Prostate gland (tissue), 2 donors: ENCODE results near the gene MYO1G. TPM values are rescaled to one million over a fixed set of nuclear protein-coding genes. Genes with fewer than 3 reads are reported as not detected.

ENCODE experiments used
- DNase-seq: peaks from one replicate; pipeline ENCODE4 v3.0.0-alpha.2; 2019; ENCODE audit warnings: low spot score
- H3K27ac ChIP-seq, 2 donors: fragments of 200-600 bp; sonication (generic); 2 replicates each; pipeline ENCODE4 v1.5.1; 2017 to 2019
- H3K27me3 ChIP-seq: fragments of 200-600 bp; sonication (generic); replicated peaks from 2 replicates; pipeline ENCODE4 v1.5.1; 2019; ENCODE audit not compliant: insufficient read depth
- H3K36me3 ChIP-seq, 2 donors: fragments of 200-600 bp; sonication (generic); 1 replicate in 1 of 2; 2 replicates in 1 of 2; pipeline versions ENCODE4 v1.5.1 to v1.8.1; 2017 to 2019
- H3K4me1 ChIP-seq: fragments of 200-600 bp; sonication (generic); replicated peaks from 2 replicates; pipeline ENCODE4 v1.5.1; 2019
- H3K4me3 ChIP-seq, 2 donors: fragments of 200-600 bp; sonication (generic); 2 replicates each; pipeline ENCODE4 v1.5.1; 2017 to 2019
- H3K9me3 ChIP-seq: fragments of 200-600 bp; sonication (generic); 2 replicates; pipeline ENCODE4 v1.5.1; 2017
- POLR2A ChIP-seq: fragments of 450-650 bp; IDR thresholded peaks from one replicate; pipeline ENCODE4 v1.6.1; 2016; ENCODE audit warnings: antibody characterized with exemption, mild to moderate bottlenecking
- POLR2AphosphoS5 ChIP-seq: sonication (generic); formaldehyde crosslinking; IDR thresholded peaks from one replicate; pipeline ENCODE4 v1.6.1; 2017; ENCODE audit warnings: antibody characterized with exemption
- WGBS: methylation state at CpG from one replicate; pipeline ENCODE4 v1.1.5; 2018; 5-methylcytosine and 5-hydroxymethylcytosine counted together
- intact Hi-C: fragments of 100-400 bp; cut with DNase I; formaldehyde crosslinking; loops from one replicate; pipeline ENCODE4 v1.14.2; 2022
- total RNA-seq, 2 donors: library from RNA; depleted of rRNA; stranded (reverse); fragments of >200 nt; gene quantifications; one replicate each; pipeline ENCODE4 v1.1.0, GENCODE V29; 2016
- TF ChIP-seq, protein P1 (sequence below), 4 experiments: fragments of 200-600 bp in 2 of 4; fragments of 450-650 bp in 2 of 4; sonication (generic) in 2 of 4; IDR thresholded peaks; 1 replicate in 3 of 4; 2 replicates in 1 of 4; pipeline ENCODE4 v1.5.1; 2016 to 2019; ENCODE audit warnings: antibody characterized with exemption in 4 of 4, mild to moderate bottlenecking in 2 of 4, moderate library complexity in 2 of 4

Gene MYO1G
- total RNA-seq, 2 donors from 2014 or later = 1.9 to 2.7 TPM

DNA sequence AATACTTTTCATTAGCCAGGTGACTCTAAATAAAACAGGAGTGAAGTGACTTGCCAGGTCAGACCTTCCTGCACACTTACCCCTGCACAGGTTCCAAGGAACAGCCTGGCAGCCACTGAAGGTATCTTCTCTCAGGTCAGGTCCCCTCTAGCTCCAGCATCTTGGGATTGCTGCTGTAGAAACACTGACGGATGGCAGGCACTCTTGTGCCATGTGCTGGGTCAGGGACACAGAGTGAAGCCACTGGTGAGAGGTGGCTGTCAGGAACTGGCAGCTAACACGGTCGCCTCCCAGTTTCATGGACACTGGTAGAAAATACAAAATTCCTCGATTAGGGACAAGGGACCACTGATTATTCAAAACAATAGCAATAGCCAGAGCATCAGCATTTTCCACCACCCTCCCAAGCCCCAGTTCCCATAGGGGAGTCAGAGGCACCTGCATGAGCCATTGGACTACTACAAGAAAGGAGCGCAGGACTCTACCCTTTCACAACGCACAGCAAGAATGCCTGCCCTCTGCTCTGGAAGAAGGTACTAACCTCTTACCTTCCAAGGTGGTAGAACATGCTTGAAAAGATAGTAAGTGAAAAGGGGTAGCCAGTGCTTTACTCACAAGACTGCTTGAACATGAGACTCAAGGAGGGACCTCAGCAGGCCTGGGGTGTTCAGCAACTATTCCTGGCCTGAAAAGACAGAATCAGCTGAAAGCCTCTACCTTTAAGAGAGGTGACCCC, 5.1 kb upstream of the MYO1G start:
- intact Hi-C loops = loop anchor here (5.0 to 10.0 kb wide), 2 partner anchors 128 to 379 kb away; partner anchors contain the start of genes OGDH and TBRG4
- H3K9me3 ChIP-seq = no peaks in the 10 kb centered on the region
- no peak for DNase-seq
- peaks cover 4% of the 10 kb centered on the region for H3K4me1 ChIP-seq
- no peaks in the 10 kb centered on the region for H3K27me3 ChIP-seq
- no peak for TF ChIP-seq POLR2A
- TF ChIP-seq, protein P1, sequence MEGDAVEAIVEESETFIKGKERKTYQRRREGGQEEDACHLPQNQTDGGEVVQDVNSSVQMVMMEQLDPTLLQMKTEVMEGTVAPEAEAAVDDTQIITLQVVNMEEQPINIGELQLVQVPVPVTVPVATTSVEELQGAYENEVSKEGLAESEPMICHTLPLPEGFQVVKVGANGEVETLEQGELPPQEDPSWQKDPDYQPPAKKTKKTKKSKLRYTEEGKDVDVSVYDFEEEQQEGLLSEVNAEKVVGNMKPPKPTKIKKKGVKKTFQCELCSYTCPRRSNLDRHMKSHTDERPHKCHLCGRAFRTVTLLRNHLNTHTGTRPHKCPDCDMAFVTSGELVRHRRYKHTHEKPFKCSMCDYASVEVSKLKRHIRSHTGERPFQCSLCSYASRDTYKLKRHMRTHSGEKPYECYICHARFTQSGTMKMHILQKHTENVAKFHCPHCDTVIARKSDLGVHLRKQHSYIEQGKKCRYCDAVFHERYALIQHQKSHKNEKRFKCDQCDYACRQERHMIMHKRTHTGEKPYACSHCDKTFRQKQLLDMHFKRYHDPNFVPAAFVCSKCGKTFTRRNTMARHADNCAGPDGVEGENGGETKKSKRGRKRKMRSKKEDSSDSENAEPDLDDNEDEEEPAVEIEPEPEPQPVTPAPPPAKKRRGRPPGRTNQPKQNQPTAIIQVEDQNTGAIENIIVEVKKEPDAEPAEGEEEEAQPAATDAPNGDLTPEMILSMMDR (IDR thresholded peaks at IDR 0.05) = no peak
- no peak for TF ChIP-seq POLR2AphosphoS5
- no peak overlapping the region for H3K4me3 ChIP-seq
- WGBS = 89% methylated on average over 6 of the region's 6 CpGs
- H3K27ac ChIP-seq = no peak overlapping the region
- H3K36me3 ChIP-seq = peaks cover 9 to 12% of the 10 kb centered on the region in 2 donors

DNA sequence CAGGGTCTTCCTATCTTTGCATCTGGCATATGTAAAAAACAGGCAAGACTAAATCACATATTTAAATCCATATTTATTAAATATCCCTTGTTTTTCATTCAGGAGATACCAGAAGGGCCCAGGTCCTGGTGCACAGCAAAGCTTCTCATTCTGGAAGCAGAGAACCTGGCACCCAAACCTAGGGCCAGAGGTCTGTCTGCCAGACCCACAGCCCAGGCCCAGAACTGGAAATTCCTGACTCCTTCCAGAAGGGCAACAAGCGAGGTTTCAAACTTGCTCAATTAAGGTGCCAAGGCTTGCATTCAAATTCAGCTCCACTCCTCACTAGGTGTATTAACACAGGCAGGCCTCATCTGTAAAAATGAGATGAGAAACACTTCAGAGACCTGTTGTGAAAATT, 4.2 kb upstream of the MYO1G start:
- no peaks in the 10 kb centered on the region for H3K27me3 ChIP-seq
- intact Hi-C loops = loop anchor here (5.0 to 10.0 kb wide), 2 partner anchors 129 to 378 kb away; partner anchors contain the start of genes OGDH and TBRG4
- DNase-seq = no peak
- no peaks in the 10 kb centered on the region for H3K9me3 ChIP-seq
- WGBS = 96% methylated on average over 1 of the region's 1 CpG
- no peak overlapping the region for H3K27ac ChIP-seq
- H3K4me1 ChIP-seq = peaks cover 4% of the 10 kb centered on the region
- peaks cover 9 to 12% of the 10 kb centered on the region in 2 donors for H3K36me3 ChIP-seq
- H3K4me3 ChIP-seq = no peak overlapping the region
- no peak for TF ChIP-seq POLR2A
- no peak for TF ChIP-seq POLR2AphosphoS5
- TF ChIP-seq, protein P1 (IDR thresholded peaks at IDR 0.05) = no peak

DNA sequence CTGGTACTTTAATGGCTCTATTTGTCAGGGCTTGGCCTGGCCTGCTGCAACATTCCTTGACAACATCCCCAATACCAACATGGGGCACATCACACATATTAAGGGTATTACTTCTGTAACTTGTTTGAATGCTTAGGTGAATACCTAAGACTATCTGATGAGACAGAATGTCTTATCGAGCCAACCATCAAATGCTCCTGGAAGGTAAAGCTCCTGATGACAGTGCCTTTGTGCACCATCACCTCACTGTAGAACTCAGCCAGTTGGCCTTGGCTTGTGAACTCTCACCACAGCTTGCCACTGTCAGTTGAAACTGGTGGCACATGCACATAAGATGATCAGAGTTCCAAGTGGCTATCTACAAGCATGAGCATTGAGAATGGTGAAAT, 3.7 kb upstream of the MYO1G start:
- Histone ChIP-seq H3K36me3 (peaks cover 9 to 12% of the 10 kb centered on the region in 2 donors), H3K27me3 (no peaks in the 10 kb centered on the region), H3K4me1 (peaks cover 4% of the 10 kb centered on the region), H3K4me3 (no peak overlapping the region), H3K9me3 (no peaks in the 10 kb centered on the region), H3K27ac (no peak overlapping the region)
- intact Hi-C loops = loop anchor here (5.0 to 10.0 kb wide), 2 partner anchors 130 to 378 kb away; partner anchors contain the start of genes OGDH and TBRG4
- DNase-seq = no peak
- TF ChIP-seq, protein P1 (IDR thresholded peaks at IDR 0.05) = no peak
- no peak for TF ChIP-seq POLR2A
- TF ChIP-seq POLR2AphosphoS5 = no peak
- WGBS = 95% methylated on average over 1 of the region's 1 CpG

DNA sequence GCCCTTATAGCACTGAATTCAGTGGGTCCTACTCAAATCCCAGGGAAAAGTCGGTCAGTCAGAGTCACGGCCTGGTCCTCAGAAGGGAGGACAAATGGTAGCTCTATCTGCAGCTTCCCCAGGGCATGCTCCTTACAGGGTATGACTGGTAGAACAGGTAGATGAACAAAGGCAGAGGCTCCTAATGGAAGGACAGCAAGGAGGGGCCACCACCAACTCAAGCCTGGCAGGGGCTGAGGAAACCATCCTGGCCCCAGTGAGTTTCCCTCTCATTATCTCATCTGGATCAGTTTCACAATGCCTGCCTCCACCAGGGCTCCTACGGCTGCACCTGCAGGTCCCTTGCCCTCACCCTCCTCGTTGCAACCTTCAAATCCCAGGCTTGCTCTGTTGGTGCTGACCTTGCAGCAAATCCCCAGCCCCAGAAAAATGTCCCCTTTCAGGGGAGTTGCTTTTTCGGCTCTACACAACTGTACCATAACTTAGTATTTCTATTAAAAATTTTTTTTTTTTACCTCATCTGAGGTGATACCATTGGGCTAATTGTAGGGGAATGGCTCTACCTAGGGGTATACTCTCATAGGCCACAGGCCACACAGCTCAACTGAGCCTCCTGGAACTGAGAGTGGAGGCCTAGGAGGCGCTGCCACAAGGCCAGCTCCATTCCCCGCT, 2.4 kb upstream of the MYO1G start:
- intact Hi-C loops = loop anchor here (5.0 to 10.0 kb wide), 2 partner anchors 131 to 376 kb away; partner anchors contain the start of genes OGDH and TBRG4
- H3K4me3 ChIP-seq = no peak overlapping the region
- 76% methylated on average over 7 of the region's 7 CpGs for WGBS
- no peak for TF ChIP-seq POLR2AphosphoS5
- TF ChIP-seq POLR2A = no peak
- TF ChIP-seq, protein P1 (IDR thresholded peaks at IDR 0.05) = no peak
- H3K27ac ChIP-seq = no peak overlapping the region
- H3K27me3 ChIP-seq = no peaks in the 10 kb centered on the region
- DNase-seq = no peak
- H3K9me3 ChIP-seq = no peaks in the 10 kb centered on the region
- peaks cover 9 to 12% of the 10 kb centered on the region in 2 donors for H3K36me3 ChIP-seq
- peaks cover 4% of the 10 kb centered on the region for H3K4me1 ChIP-seq
